AG09309 (cell line): ENCODE results near the gene GBA2.

Experiments used
- DNase-seq: peaks from one replicate; pipeline ENCODE4 v3.0.0-alpha.2; 2010; ENCODE audit warnings: low read depth
- H3K4me3 ChIP-seq: 2 replicates; pipeline ENCODE4 v1.5.1; 2011; ENCODE audit warnings: mild to moderate bottlenecking, low read depth, low read length, moderate library complexity; ENCODE audit not compliant: control insufficient read depth
- CTCF ChIP-seq: IDR thresholded peaks from 2 replicates; pipeline ENCODE4 v1.5.1; 2011; ENCODE audit warnings: mild to moderate bottlenecking, low read depth, low read length, inconsistent platforms; ENCODE audit not compliant: insufficient read depth, control insufficient read depth; ENCODE audit errors: missing control alignments

GBA2 gene

GRCh38 chr9:35748858-35749514, at the start of gene GBA2, which contains the start of gene RGP1:
TSS of gene GBA2 (minus strand) at chr9:35749228. CDS start at chr9:35748704, 524 bp downstream.
TSS of gene RGP1 (plus strand) at chr9:35749287. CDS start at chr9:35749756, 469 bp downstream.
- H3K4me3 ChIP-seq = peak within 1 kb of the TSS; percentile 99
- TF ChIP-seq CTCF = no peak
- DNase-seq = no peak

- no peak for TF ChIP-seq CTCF
- H3K4me3 ChIP-seq = no peak overlapping the region
- no peak for DNase-seq
Measured at GRCh38 chr9:35797311-35798109, 48.5 kb upstream of the GBA2 start.

- no peak overlapping the region for H3K4me3 ChIP-seq
- TF ChIP-seq CTCF = no peak
- DNase-seq = no peak
Measured at GRCh38 chr9:35795695-35796094, 46.7 kb upstream of the GBA2 start.

GRCh38 chr9:35793461-35793860, 44.4 kb upstream of the GBA2 start:
- TF ChIP-seq CTCF = no peak
- peak overlapping the region; percentile 6; the same call in 1 of the 2 replicates for H3K4me3 ChIP-seq

GRCh38 chr9:35792826-35793225, 43.8 kb upstream of the GBA2 start:
- DNase-seq = no peak
- no peak for TF ChIP-seq CTCF
- no peak overlapping the region; the same call in 1 of the 2 replicates for H3K4me3 ChIP-seq

More at GRCh38 chr9:35793461-35793860, 44.4 kb upstream of the GBA2 start:
- no peak for DNase-seq

- H3K4me3 ChIP-seq = peak overlapping the region; percentile 64
- no peak for DNase-seq
- no peak for TF ChIP-seq CTCF
Measured at GRCh38 chr9:35792024-35792813, 43.2 kb upstream of the GBA2 start.
